EL (cell line): Measurements from ENCODE around the gene LRRC36.
"Not testable (repeated sequence)": the region's sequence is repeated elsewhere in the genome, so short reads cannot be mapped to it uniquely, and the experiment has no call there.

ENCODE experiments used
- DNase-seq: peaks from one replicate; pipeline ENCODE4 v3.0.0-alpha.2; 2016

Gene LRRC36

DNA sequence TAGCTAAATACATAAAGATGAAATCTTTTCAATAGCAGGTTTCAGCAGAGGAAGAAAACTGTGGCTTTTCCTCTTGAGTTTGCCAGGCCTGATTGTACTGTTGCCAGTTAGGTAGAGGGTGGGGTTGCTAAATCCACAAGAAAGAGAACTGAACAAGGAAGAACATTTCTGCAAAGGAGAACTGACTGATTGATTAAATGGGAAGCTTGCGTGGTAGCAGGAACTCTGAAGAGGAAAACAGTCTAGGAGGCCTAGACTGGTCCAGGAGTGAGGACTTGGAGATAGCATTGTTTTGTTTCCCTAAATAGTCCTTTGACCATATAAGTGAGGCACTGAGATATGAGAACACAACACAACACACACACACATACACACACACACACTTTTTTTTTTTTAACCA lies 18.8 kb downstream of the LRRC36 start:
- DNase-seq, result no peak

GRCh38 chr16:67346341-67346740 lies 19.7 kb downstream of the LRRC36 start:
- no peak for DNase-seq

DNA sequence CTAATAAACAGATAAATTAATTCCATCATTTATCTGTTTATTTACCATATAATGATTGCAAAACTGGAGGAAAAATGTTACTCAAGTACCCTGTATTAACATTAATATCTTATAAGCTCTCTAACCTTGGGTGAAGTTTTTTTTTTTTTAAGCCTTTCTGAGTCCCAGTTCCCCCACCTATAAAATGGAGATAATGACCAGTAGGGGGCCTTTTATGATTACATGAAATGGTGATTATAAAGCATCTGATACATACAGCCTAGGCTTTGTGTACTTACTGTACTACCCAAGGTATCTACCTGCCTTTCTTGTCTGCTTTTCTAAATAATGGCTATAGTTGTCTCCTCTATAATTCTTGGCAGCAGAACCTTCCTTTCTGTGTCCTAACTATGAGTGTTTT lies 22.6 kb downstream of the LRRC36 start:
- DNase-seq, result peak; percentile 41

- no peak for DNase-seq
These were observed 23.7 kb downstream of the LRRC36 start for GRCh38 chr16:67350324-67350723.

DNA sequence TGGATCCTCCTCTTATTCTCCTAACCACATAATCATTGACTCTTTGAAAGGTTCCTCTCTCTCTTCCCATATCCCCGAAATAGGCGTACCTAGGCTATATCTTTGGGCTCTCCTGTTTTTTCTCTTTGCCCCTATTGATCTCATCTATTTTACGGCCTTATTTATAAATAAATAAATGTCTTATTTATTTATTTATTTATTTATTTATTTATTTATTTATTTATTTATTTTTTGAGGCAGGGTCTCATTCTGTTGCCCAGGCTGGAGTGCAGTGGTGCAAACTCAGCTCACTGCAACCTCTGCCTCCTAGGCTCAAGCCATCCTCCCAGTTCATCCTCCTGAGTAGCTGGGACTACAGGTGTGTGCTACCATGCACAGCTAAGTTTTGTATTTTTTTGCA lies 25.8 kb downstream of the LRRC36 start:
- not testable (repeated sequence) for DNase-seq

DNA sequence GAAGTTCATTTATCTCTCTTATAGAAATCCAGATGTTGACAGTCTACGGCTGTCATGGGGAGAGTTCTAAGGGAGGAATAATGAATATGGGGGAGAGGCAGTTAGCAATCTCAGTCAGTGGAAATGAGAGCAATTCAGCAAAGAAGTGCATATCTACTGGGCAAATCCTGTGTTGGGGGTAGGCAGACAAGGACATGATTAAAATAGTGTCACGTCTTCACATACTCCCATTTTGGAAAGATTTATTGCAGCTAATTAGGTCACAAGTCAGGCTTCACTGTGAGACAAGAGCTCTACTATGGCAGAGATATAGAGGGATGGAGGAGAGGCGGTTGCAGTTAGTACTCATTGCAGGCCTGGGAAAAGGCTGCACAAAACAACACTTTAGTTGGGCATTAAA lies 29.8 kb downstream of the LRRC36 start:
- no peak for DNase-seq

- DNase-seq, result no peak
These were observed 30.9 kb downstream of the LRRC36 start for GRCh38 chr16:67357561-67357960.

GRCh38 chr16:67359540-67360269 lies 33.1 kb downstream of the LRRC36 start:
- not testable (repeated sequence) for DNase-seq

DNA sequence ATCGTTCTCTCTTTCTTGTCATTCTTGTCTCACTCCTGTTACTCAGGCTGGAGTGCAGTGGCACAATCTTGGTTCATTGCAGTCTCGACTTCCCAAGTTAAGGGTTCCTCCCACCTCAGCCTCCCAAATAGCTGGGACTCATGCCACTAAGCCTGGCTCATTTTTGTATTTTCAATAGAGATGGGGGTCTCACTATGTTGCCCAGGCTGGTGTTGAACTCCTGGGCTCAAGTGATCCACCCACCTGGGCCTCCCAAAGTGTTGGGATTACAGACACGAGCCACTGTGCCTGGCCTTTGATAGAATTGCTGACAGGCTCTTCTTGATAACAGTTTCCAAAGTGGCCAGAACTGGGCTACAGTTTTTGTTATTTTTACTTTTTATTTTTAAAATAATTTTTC lies 34.4 kb downstream of the LRRC36 start:
- no peak for DNase-seq

DNA sequence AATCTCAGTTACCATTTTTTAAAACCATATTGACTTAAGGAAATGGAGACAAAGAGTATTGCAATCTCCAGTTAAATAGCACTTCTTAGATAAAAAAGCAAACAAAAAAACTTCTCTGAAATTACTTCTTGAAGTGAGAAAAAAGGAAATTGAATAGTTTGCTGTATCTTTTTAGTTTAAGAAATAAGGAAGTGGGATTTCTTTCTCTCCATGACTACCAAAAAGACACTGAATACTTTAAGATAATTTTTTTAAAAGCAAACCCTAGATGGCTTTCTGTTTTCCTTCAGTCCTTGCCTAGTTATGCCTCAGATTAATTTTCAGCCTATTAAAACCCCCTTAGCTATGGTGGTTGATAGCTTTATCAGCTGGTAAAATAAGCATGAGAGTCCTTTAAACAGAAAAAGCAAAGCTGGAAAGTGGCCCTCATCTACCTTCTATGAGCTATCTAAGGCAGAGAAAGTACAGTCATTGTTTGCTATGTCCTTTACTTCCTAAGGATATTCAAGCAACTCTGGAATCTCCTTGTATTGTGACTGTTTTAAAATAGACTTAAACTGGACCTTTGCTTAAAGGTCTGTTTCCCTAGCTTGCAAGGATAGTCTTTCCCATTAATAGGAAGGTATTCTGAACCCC lies 38.1 kb downstream of the LRRC36 start:
- no peak for DNase-seq

- no peak for DNase-seq
These were observed 44.0 kb downstream of the LRRC36 start for GRCh38 chr16:67370661-67371060.

DNA sequence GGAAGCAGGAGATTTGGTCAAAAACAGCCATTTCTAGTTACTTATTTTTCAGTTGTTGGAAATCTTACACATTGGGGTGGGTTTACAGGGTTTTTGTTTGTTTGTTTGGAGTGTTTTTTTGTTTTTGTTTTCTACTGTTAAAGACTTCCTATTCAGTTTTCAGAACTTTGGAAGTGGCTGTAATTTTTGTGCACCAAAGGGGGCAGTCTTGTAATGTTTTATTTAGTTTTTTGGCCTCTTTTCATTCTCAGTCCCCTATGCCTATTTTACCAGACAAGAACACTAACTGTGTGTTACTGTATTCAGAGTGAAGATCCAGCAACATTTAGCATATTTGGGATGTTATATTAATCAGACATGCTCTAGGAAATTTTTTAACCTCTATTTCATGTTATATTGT lies 46.0 kb downstream of the LRRC36 start:
- peak; percentile 26 for DNase-seq

DNA sequence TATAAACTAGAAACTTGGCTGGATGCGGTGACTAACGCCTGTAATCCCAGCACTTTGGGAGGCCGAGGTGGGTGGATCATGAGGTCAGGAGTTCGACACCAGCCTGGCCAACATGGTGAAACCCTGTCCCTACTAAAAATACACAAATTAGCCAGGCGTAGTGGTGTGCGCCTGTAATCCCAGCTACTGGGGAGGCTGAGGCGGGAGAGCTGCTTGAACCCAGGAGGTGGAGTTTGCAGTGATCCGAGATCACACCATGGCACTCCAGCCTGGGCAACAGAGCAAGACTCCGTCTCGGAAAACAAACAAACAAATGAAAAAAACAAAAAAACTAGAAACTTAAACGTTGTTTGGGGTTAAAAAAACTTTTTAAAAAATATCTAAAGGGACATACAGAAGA lies 49.4 kb downstream of the LRRC36 start:
- not testable (repeated sequence) for DNase-seq

GRCh38 chr16:67378642-67379041 lies 52.0 kb downstream of the LRRC36 start:
- no peak for DNase-seq

DNA sequence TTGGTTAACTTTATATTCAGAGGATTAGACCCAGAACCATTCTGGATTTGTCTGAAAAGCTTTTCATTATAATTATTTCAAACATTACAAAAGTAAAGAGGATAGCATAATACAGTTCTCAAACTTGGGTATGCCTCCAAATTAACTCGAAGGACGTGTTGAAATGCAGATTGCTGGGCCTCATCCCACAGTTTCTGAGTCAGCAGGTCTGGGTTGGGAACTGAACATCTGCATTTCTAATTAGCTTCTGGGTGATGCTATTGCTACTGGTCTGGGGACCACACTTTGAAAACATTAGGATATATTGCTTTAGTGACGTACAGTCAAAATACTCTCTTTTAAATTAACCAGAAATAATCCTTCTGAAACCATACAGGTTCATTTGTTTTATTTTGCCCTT lies 56.7 kb downstream of the LRRC36 start:
- DNase-seq, result no peak

DNA sequence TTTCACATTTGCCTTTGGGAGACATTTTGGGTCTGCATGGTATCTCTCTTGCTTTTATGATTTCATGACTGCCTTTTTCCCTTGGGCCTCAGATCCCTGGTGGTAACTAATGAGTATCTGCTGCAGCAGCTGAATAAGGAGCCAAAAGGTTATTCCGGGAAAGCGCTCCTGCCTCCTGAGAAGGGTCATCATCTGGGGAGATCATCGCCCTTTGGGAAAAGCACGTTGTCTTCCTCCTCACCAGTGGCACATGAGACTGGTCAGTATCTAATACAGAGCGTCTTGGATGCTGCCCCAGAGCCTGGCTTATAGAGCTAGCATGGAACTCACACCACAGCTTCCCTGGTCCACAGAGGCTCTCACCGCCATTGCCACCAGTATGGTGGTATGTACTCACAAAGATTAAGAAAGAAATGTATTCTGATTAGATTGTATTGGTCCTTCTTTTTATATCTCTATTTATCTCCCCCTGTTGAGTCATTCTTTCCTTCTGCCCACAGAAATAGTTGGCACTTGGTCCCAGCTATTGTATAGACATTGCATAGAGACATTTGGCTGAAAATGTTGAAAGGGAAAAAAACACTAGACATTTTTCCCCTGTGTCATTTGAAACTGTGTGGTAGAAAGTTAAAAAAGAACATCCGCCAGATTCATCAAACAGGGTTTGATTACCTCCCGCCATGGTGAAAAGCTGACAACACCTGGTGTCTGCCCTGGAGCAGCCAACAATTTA lies 58.3 kb downstream of the LRRC36 start:
- DNase-seq, result no peak

DNA sequence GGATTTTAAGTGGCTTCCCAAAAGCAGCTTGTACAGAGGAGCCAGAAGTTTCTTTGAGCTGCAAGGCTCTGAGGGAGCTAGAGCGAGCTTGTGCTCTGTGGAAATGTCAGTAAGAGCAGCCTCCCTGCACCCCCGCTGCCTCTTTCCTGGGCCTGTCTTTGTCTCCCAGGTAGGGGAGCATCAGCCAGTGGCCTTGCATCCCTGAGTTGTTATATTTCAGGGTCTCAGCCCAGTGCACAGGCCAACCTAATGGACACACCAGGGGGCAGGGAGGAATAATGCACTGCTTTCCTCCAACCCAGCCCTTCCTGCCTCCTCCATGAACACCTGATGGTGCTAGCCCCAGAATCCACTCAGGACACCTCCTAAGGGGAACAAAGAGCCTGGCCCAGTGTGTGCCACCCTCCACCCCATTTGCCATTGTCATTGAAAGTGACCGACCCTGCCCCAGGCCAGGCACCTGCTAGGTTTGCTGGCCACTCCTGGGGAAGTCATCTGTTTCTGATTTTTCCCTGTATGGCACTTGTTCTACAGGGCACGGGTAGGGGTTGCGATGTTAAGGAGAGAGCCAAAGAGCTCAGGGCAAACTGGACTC lies 60.3 kb downstream of the LRRC36 start:
- DNase-seq, result no peak

GRCh38 chr16:67387479-67388079 lies 61.0 kb downstream of the LRRC36 start:
- no peak for DNase-seq

DNA sequence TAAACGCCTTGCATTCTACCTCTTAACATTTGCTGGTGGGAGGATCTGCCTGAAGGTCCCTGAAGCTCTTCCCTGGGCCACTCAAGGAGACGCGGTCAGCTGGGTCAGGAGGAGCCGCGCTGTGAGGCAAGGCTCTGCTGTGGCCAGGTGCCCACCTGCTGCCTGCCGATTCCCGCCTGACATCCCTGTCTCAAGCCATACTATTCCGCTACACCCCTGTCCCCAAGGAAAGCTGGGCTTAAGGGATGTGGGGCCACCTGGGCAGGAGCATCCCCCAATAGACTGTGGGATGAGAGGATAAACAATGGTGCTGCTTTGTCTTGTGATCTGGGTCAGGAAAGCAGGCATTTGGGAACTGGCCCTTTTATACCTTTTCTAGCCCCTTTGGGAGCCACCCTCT lies 61.6 kb downstream of the LRRC36 start:
- no peak for DNase-seq

- no peak for DNase-seq
These were observed 62.0 kb downstream of the LRRC36 start for GRCh38 chr16:67388591-67388990.

GRCh38 chr16:67389911-67390815 lies 63.5 kb downstream of the LRRC36 start:
- DNase-seq, result no peak

- DNase-seq, result no peak
These were observed 64.3 kb downstream of the LRRC36 start for GRCh38 chr16:67390816-67391423.
